Astrocyte of the hippocampus (primary cell): ENCODE data around the gene ABCB6.
A peak's percentile ranks its signal among the peaks of the same experiment; 100 is the strongest.
"Not testable (repeated sequence)": the region's sequence is repeated elsewhere in the genome, so short reads cannot be mapped to it uniquely, and the experiment has no call there.

ENCODE experiments used
- DNase-seq: peaks from one replicate; pipeline ENCODE4 v3.0.0; 2011; ENCODE audit warnings: low read depth, low spot score

Gene ABCB6

GRCh38 chr2:219213486-219214071 is 5.2 kb downstream of the ABCB6 start:
- DNase-seq, result no peak

GRCh38 chr2:219213026-219213415 is 5.7 kb downstream of the ABCB6 start:
- DNase-seq, result no peak

DNA sequence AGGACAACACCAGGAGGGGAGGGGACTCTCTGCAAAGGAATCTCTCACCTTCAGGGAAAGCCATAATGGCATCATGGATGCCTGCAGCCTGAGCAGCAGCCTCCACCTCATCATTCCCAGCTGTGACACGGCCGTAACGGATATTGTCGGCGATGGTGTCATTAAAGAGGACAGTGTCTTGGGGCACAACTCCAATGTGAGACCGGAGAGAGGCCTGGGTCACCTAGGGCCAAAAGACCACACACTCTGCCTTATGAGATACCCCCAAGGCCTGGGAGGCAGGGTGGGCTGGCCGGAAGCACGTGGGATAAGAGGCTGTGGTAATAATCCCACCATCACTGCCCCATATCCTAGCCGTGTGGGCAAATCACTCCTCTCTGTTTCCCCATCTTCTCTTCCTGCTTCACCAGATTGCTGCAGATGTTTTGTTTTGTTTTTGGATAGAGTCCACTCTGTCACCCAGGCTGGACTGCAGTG is 7.8 kb downstream of the ABCB6 start:
- no peak for DNase-seq

DNA sequence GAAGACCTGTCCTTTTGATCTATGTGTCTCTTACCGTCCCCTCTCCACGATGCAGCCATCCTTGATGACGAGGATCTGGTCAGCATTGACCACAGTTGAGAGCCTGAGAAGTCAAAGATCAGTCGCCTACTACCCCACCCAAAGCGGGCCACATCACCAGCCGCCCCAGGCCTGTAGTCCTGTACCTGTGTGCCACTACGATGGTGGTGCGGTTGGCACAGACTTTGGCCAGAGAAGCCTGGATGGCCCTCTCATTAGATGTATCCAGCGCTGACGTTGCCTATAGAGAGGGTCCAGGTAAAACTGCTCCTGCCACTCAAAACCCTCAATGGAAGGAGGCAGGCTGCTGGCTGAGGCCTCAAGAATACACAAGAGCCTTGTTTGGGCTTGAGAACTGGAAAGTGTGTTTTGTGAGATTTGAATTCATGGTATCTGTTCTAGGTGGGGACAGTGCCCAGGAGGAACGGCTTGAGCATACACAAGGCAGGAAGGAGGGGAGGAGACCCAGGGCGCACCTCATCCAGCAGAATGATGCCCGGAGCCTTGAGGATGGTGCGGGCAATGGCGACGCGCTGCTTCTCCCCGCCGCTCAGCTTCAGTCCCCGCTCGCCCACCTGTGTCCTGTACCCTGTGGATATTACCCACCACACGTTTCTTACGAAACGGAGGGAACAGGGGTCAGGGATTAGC is 8.4 kb downstream of the ABCB6 start:
- no peak for DNase-seq

GRCh38 chr2:219209236-219210195 is 9.2 kb downstream of the ABCB6 start:
- no peak for DNase-seq

DNA sequence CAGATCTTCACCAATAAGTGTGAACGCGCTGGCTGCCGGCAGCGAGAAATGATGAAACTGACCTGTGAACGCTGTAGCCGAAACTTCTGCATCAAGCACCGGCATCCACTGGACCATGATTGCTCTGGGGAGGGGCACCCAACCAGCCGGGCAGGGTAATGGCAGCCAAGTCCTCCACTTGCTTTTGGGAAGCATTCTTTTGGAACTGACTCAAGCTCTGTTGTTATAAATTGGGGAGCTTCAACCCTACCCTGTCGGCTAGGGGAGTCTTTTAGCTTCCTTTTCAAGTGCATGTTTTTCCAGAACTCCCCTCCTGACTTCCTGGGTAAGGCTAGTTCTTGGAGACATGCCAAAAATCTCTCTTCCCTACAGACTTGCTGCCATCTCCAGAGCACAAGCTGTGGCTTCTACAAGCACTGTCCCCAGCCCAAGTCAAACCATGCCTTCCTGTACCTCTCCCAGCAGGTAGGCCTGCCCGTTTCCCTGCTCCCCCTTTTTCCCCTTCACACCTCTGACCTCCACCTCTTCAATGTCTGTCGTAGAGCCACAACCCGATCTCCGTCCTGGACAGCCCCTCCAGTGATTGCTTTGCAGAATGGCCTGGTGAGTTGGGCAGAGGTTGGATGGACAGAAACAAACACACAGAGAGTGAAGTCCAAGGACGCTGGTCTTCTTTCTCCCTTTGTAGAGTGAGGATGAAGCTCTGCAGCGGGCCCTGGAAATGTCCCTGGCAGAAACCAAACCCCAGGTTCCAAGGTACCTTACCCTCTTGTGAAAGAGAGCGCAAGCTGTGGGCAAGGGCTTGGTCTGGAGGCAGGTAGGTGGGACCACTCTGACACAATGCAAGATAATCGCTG is 10.6 kb downstream of the ABCB6 start:
- peak; percentile 46 for DNase-seq

- DNase-seq, result no peak
Observed at GRCh38 chr2:219207134-219207883, 11.4 kb downstream of the ABCB6 start.

DNA sequence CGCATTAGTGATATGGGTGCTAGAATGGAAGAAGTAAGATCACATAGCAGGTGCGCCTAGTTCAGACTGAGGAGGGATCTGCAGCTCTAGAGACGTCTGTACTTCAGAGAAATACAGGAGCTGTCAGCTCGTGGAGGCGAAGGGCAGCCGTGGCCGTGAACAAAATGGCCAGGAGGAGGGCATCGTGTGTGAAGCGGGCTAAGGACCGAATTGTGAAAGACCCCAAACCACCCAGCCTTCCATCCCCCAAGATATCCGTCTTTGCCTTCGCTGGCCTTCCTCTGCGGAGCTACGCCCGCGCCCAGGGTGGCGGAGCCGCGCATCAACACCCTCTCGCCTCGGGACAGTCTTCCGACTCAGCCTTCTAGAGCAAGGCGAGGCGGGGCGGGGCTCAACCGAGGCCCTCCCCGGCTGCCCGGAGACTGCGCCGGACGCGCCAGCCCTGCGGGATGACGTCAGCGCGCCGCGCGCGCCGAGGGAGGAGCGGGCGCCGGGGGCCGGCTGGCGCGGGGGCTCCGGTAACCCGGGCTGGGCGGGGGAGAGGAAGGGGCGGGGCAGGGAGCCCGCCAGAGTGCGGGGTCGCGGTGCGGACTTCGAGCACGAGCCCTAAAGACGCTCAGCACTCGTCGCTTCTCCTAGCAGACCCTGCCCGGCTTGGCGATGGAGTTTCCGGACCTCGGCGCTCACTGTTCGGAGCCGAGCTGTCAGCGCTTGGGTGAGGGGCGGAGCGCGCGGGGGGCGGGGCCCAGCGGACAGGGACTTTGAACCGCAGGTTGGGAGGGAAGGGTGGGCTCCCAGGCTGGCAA is 12.2 kb downstream of the ABCB6 start, which contains the start of gene ZFAND2B:
Gene ZFAND2B (plus strand): TSS at position 455 of the 806 bp plus-strand sequence. CDS start 206 bp downstream, at position 661.
- DNase-seq, result peak; percentile 99

- no peak for DNase-seq
Observed at GRCh38 chr2:219205981-219206327, 12.8 kb downstream of the ABCB6 start.

DNA sequence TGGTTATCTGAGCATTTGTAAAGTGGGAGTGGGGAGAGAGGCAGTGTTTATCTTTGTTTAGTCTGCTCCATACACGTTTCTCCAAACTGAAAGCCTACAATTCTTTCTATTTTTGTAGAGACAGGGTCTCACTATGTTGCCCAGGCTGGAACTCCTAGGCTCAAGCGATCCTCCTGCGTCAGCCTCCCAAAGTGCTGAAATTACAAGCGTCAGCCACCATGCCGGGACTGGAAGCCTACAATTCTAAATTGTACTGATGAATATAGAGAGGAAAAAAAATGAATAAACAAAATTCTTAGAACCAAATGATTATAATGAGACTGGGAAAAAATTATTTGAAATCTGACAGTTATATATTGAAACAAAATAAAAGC is 13.6 kb downstream of the ABCB6 start:
- DNase-seq, result no peak

GRCh38 chr2:219204425-219205164 is 14.2 kb downstream of the ABCB6 start:
- DNase-seq, result no peak

- not testable (repeated sequence) for DNase-seq
Observed at GRCh38 chr2:219201331-219201730, 17.4 kb downstream of the ABCB6 start.

DNA sequence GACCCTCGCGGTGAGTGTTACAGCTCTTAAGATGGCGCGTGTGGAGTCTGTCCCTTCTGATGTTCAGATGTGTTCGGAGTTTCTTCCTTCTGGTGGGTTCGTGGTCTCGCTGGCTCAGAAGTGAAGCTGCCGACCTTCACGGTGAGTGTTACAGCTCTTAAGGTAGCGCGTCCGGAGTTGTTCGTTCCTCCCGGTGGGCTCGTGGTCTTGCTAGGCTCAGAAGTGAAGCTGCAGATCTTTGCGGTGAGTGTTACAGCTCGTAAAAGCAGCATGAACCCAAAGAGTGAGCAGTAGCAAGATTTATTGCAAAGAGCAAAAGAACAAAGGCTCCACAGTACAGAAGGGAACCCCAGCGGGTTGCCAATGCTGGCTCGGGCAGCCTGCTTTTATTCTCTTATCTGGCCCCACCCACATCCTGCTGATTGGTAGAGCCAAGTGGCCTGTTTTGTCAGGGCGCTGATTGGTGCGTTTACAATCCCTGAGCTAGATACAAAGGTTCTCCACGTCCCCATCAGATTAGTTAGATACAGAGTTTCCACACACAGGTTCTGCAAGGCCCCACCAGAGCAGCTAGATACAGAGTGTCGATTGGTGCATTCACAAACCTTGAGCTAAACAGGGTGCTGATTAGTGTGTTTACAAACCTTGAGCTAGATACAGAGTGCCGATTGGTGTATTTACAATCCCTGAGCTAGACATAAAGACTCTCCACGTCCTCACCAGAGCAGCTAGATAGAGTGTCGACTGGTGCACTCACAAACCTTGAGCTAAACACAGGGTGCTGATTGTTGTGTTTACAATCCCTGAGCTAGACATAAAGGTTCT is 18.0 kb downstream of the ABCB6 start:
- not testable (repeated sequence) for DNase-seq

DNA sequence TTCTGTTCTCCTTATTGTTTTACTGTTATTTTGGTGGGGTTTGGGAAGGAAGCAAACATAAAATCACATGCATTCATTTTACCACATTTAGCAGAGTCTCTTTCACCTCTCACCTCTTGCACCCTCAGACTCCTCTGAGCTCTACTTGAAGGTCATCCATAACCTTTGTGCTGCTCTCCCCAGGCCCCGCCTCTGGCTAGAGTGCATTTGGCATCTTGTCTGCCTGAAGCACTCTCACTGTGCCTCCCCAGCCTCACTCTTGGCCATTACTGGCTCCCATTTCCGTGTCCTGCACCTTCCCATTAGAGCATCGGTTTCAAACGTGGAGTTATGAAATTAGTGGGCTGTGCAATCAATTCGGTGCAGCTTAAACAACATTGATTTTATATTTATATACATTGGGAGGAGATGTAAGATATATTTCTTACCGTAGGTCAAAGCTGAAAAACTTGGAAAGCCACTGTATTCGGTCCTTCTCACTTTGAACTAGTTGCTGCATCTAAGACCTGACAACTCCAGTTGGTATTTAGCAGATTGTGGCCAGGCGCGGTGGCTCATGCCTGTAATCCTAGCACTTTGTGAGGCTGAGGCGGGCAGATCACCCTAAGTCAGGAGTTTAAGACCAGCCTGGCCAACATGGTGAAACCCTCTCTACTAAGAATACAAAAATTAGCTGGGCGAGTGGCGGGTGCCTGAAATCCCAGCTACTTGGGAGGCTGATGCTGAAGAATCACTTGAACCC is 19.1 kb downstream of the ABCB6 start:
- DNase-seq, result no peak

DNA sequence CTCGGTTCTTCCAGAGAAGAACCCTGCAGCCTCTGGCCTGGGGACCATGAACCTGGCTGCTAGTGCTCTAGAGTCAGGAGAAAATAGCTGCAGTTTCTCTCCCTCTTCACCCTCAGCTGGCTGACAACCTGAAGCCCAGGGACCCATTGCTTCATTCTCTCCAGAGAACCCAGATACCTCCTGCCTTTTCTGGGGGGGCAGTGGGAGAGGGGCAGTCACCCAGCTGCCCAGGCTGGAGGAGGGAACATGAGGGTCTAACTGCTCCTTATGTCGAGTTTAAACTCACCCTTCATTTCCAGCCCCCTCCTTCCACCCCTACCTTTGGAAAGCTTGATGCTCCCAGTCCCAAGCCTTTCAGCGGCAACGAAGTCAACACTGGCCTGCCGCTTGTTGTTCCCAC is 19.8 kb downstream of the ABCB6 start:
- no peak for DNase-seq

- DNase-seq, result no peak
Observed at GRCh38 chr2:219197388-219197787, 21.4 kb downstream of the ABCB6 start.

DNA sequence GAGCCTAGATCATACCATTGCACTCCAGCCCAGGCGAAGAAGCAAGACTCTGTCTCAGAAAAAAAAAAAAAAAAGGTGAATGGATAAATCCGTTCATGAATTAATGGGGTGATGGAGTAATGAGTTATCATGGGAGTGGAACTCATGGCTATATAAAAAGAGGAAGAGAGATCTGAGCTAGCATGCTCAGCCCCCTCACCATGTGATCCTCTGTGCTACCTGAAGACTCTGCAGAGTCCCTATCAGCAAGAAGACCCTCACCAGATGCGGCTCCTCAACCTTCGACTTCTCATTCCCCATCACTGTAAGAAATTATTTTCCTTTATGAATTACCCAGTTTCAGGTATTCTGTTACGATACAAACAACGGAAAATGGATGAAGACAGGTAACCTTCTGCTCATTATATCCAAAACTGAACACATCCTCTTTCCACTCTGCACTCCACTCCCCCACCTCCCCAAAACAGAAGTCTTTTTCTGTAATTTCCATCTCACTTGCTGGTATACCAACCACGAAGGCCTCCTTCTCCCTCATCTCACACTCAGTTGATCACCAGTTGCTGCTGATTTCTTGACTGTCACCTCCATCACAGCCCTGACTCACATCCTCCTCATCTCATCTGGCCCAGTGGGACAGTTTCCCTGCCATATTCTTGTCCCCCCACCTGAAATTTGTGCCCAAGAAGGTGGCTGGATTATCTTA is 31.9 kb downstream of the ABCB6 start:
- no peak for DNase-seq
